NT2/D1 (cell line): ENCODE data around the gene TEX36.

Experiments
- SUZ12 ChIP-seq: IDR thresholded peaks from 2 replicates; pipeline ENCODE4 v1.6.1; 2011; ENCODE audit not compliant: insufficient read length, insufficient read depth; ENCODE audit errors: extremely low read depth
- YY1 ChIP-seq: IDR thresholded peaks from 2 replicates; pipeline ENCODE4 v1.6.1; 2011; ENCODE audit not compliant: insufficient read length, insufficient read depth

GRCh38 chr10:125709553-125710474, 26.9 kb upstream of the TEX36 start:
- no peak for TF ChIP-seq YY1
- TF ChIP-seq SUZ12, result no peak
